Karpas-422 (cell line): ENCODE data around the gene BAD. TPM values are rescaled to one million over a fixed set of nuclear protein-coding genes. Genes with fewer than 3 reads are reported as not detected.

Experiments
- DNase-seq: peaks from one replicate; pipeline ENCODE4 v3.0.0-alpha.2; 2015
- H2AFZ ChIP-seq: fragments of 200-600 bp; sonication (generic); 2 replicates; pipeline ENCODE4 v1.6.1; 2014; ENCODE audit warnings: antibody characterized with exemption, low read length, mixed read lengths
- H3K27ac ChIP-seq: fragments of 200-600 bp; sonication (generic); 2 replicates; pipeline ENCODE4 v1.5.1; 2014; ENCODE audit warnings: mild to moderate bottlenecking, low read length, moderate library complexity
- H3K27me3 ChIP-seq: fragments of 200-600 bp; sonication (generic); 2 replicates; pipeline ENCODE4 v1.6.1; 2014; ENCODE audit warnings: low read length, mixed read lengths
- H3K36me3 ChIP-seq: fragments of 200-600 bp; sonication (generic); 2 replicates; pipeline ENCODE4 v1.6.1; 2014; ENCODE audit warnings: low read length, mixed read lengths; ENCODE audit not compliant: insufficient read depth
- H3K4me1 ChIP-seq: fragments of 200-600 bp; sonication (generic); 2 replicates; pipeline ENCODE4 v1.6.1; 2014; ENCODE audit warnings: mild to moderate bottlenecking, low read length, mixed read lengths
- H3K4me2 ChIP-seq: fragments of 200-600 bp; sonication (generic); 2 replicates; pipeline ENCODE4 v1.6.1; 2014; ENCODE audit warnings: low read length, low read depth, mild to moderate bottlenecking; ENCODE audit not compliant: poor library complexity, severe bottlenecking
- H3K4me3 ChIP-seq: fragments of 200-600 bp; sonication (generic); 2 replicates; pipeline ENCODE4 v1.5.1; 2014; ENCODE audit warnings: mild to moderate bottlenecking, antibody characterized with exemption, low read length, mixed read lengths
- H3K79me2 ChIP-seq: fragments of 200-600 bp; sonication (generic); 2 replicates; pipeline ENCODE4 v1.6.1; 2014; ENCODE audit warnings: mild to moderate bottlenecking, low read length, mixed read lengths
- H3K9ac ChIP-seq: fragments of 200-600 bp; sonication (generic); 2 replicates; pipeline ENCODE4 v1.6.0; 2014; ENCODE audit warnings: low read length
- H3K9me2 ChIP-seq: fragments of 200-600 bp; sonication (generic), shearing (Covaris generic); replicated peaks from 2 replicates; pipeline ENCODE4 v1.6.0; 2014; ENCODE audit warnings: mild to moderate bottlenecking, low read length, moderate library complexity; ENCODE audit not compliant: insufficient read depth
- H3K9me3 ChIP-seq: fragments of 300-700, 200-600 bp; sonication (generic); 2 replicates; pipeline ENCODE4 v1.6.1; 2014; ENCODE audit warnings: low read length, mixed read lengths
- H4K20me1 ChIP-seq: fragments of 200-600 bp; sonication (generic); 2 replicates; pipeline ENCODE4 v1.6.1; 2014; ENCODE audit warnings: mild to moderate bottlenecking, antibody characterized with exemption, low read length, low read depth; ENCODE audit not compliant: insufficient read depth
- total RNA-seq: library from RNA; depleted of rRNA; stranded (reverse); fragments of >200 nt; shearing (Covaris generic); gene quantifications from 2 replicates; pipeline ENCODE4 v1.2.3, GENCODE V29; 2014; ENCODE audit warnings: low replicate concordance; rRNA removed

BAD gene
- 45.3 and 94.6 TPM in 2 replicates for total RNA-seq

DNA sequence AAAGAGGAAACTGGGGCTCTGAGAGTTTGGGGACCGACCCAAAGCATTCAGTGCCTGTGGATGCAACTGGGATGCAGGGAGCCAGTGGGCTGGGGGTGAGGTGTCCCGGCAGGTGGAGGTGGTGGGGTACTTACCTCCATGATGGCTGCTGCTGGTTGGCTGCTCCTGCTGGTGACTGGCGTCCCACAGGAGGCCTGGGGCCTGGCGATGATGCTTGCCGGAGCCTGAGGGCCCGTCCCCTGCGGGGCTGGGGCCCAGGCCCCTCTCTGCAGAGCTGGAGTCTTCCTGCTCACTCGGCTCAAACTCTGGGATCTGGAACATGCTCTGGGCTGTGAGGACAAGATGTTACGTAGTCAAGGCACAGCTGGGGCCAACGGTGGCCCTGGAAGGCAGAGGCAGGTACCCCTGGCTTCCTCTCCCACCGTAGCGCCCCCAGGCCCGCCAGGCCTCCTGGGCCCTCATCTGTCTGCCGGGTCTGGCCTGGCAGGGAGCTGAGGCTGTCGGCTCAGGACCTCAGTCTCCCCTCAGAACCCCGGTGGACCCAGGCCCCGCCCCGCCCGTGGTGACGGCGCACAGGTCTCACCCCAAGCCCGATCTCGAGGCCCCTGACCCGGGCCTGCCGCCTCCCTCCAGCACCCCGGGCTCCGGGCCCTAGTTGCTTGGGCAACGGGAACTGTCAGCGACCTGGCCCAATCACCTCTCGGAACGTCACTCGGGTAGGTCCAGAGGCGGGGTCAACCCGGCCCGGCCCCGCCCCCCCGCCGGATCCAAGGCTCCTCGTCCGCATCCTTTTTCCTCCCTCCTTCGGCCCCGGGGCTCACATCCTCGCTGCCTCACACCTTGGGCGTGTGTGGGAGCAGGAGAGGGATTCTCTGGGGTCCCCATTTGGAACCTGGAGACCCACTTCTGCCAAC lies at the start of gene BAD:
Gene BAD, minus strand, starts transcription at position 618 of the 914 bp plus-strand sequence. Its CDS starts 297 bp downstream, at position 321.
- Histone ChIP-seq H3K4me3 (peak within 1 kb of the TSS; percentile 92), H3K9ac (peak within 1 kb of the TSS; percentile 82), H2AFZ (peak within 1 kb of the TSS; percentile 76)

DNA sequence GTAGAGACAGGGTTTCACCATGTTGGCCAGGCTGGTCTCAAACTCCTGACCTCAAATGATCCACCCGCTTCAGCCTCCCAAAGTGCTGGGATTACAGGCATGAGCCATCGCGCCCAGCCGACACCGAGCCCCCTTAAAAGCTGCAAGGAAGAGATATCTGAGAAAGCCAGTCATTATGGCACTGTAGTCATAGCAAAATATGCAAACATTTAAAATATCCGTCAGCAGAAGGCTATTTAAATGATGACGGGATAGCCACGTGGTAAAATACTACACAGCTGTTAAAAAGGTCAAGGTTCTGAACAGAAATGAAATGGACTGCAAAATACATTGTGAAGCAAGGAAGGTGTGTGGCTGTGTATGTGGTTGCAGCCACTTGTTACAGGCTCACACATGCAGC lies 49.1 kb upstream of the BAD start:
- Histone ChIP-seq H3K9ac (no peak overlapping the region), H3K27ac (no peak overlapping the region), H3K9me3 (no peaks in the 10 kb centered on the region), H3K4me2 (no peak overlapping the region), H3K36me3 (peaks cover 11% of the 10 kb centered on the region; the same call in 1 of the 2 replicates), H4K20me1 (peaks cover 3% of the 10 kb centered on the region; the same call in 1 of the 2 replicates), H3K4me1 (peaks cover 42% of the 10 kb centered on the region), H3K4me3 (no peak overlapping the region), H2AFZ (no peak overlapping the region), H3K79me2 (peaks cover 12% of the 10 kb centered on the region; the same call in 1 of the 2 replicates), H3K27me3 (no peaks in the 10 kb centered on the region), H3K9me2 (no peaks in the 10 kb centered on the region)
- DNase-seq = no peak

More for the DNA sequence above, at the start of gene BAD:
- Histone ChIP-seq H3K36me3 (0 out of 2 replicates have a peak, but pooled peaks cover 5% of the 10 kb centered on the region), H3K9me2 (no peaks in the 10 kb centered on the region), H4K20me1 (no peaks in the 10 kb centered on the region), H3K79me2 (peaks cover 14% of the 10 kb centered on the region), H3K27me3 (no peaks in the 10 kb centered on the region), H3K4me1 (peaks cover 22% of the 10 kb centered on the region), H3K9me3 (no peaks in the 10 kb centered on the region), H3K27ac (peak within 1 kb of the TSS; percentile 84), H3K4me2 (peak within 1 kb of the TSS; percentile 97)
- DNase-seq = peak; percentile 98

GRCh38 chr11:64331569-64332371 lies 47.3 kb upstream of the BAD start:
- DNase-seq = peak; percentile 90
- no peak overlapping the region for H3K4me3 ChIP-seq
- no peaks in the 10 kb centered on the region for H3K9me3 ChIP-seq
- peaks cover 33% of the 10 kb centered on the region for H3K4me1 ChIP-seq
- H2AFZ ChIP-seq = no peak overlapping the region
- peaks cover 3% of the 10 kb centered on the region; the same call in 1 of the 2 replicates for H4K20me1 ChIP-seq
- H3K9me2 ChIP-seq = no peaks in the 10 kb centered on the region
- no peaks in the 10 kb centered on the region for H3K79me2 ChIP-seq
- H3K4me2 ChIP-seq = peak overlapping the region; percentile 30
- H3K36me3 ChIP-seq = no peaks in the 10 kb centered on the region
- H3K27ac ChIP-seq = 0 out of 2 replicates have a peak overlapping the region, but pooled peaks have one; percentile 11
- H3K27me3 ChIP-seq = no peaks in the 10 kb centered on the region
- peak overlapping the region; percentile 44; the same call in 1 of the 2 replicates for H3K9ac ChIP-seq

- Histone ChIP-seq H3K9ac (no peak overlapping the region), H4K20me1 (peaks cover 3% of the 10 kb centered on the region; the same call in 1 of the 2 replicates), H3K4me1 (peaks cover 25% of the 10 kb centered on the region), H3K36me3 (no peaks in the 10 kb centered on the region), H3K79me2 (no peaks in the 10 kb centered on the region), H3K9me2 (no peaks in the 10 kb centered on the region), H3K27me3 (no peaks in the 10 kb centered on the region), H3K4me2 (no peak overlapping the region), H3K27ac (no peak overlapping the region), H3K4me3 (no peak overlapping the region), H3K9me3 (no peaks in the 10 kb centered on the region), H2AFZ (no peak overlapping the region)
- DNase-seq = no peak
Measured at GRCh38 chr11:64330888-64331287, 46.4 kb upstream of the BAD start.

GRCh38 chr11:64327993-64328392 lies 43.5 kb upstream of the BAD start:
- H3K9me2 ChIP-seq = no peaks in the 10 kb centered on the region
- no peak overlapping the region for H2AFZ ChIP-seq
- H3K27ac ChIP-seq = no peak overlapping the region
- H3K4me1 ChIP-seq = peaks cover 13% of the 10 kb centered on the region
- no peaks in the 10 kb centered on the region for H3K36me3 ChIP-seq
- H3K9me3 ChIP-seq = no peaks in the 10 kb centered on the region
- no peak overlapping the region for H3K4me2 ChIP-seq
- H3K27me3 ChIP-seq = no peaks in the 10 kb centered on the region
- peaks cover 3% of the 10 kb centered on the region; the same call in 1 of the 2 replicates for H4K20me1 ChIP-seq
- H3K79me2 ChIP-seq = no peaks in the 10 kb centered on the region
- no peak overlapping the region for H3K4me3 ChIP-seq
- no peak for DNase-seq
- H3K9ac ChIP-seq = no peak overlapping the region

- no peaks in the 10 kb centered on the region for H3K27me3 ChIP-seq
- peaks cover 11% of the 10 kb centered on the region for H3K4me1 ChIP-seq
- peaks cover 3% of the 10 kb centered on the region; the same call in 1 of the 2 replicates for H4K20me1 ChIP-seq
- no peaks in the 10 kb centered on the region for H3K9me2 ChIP-seq
- no peak for DNase-seq
- H3K4me3 ChIP-seq = no peak overlapping the region
- H3K79me2 ChIP-seq = no peaks in the 10 kb centered on the region
- H3K27ac ChIP-seq = no peak overlapping the region
- H3K36me3 ChIP-seq = no peaks in the 10 kb centered on the region
- no peaks in the 10 kb centered on the region for H3K9me3 ChIP-seq
- no peak overlapping the region for H2AFZ ChIP-seq
- H3K9ac ChIP-seq = no peak overlapping the region
- no peak overlapping the region for H3K4me2 ChIP-seq
Measured at GRCh38 chr11:64327375-64327774, 42.9 kb upstream of the BAD start.

DNA sequence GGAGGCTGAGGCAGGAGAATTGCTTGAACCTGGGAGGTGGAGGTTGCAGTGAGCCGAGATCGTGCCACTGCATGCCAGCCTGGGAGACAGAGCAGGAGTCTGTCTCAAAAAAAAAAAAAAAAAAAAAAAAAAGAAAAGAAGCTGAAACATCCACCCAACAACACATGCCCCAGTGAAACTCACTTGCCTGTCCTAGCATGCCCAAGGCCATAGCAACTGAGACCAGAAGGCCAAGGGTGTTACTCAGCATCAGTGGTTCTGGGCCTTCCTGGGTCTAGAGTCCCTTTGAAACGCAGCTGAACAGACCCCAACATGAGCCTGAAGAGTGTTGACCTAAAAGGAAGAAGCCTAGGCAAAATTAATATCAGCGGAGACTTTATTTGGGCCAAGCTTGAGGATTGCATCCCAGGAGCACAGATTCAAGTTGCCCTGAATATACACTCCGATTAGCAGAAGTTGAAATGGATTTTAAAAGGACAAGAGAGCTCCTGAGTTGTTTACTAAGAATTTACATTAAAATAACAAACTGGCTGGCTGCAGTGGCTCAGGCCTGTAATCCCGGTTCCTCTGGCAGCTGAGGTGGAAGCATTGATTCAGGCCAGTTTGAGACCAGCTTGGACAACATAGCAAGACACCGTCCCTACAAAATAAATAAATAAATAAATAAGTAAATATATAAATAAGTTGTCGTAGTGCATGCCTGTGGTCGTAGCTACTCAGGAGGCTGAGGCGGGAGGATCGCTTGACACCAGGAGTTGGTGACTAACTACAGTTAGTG lies 40.4 kb upstream of the BAD start:
- Histone ChIP-seq H4K20me1 (no peaks in the 10 kb centered on the region), H3K9ac (no peak overlapping the region), H3K9me3 (no peaks in the 10 kb centered on the region), H3K79me2 (no peaks in the 10 kb centered on the region), H3K36me3 (peaks cover 6% of the 10 kb centered on the region; the same call in 1 of the 2 replicates), H3K27me3 (no peaks in the 10 kb centered on the region), H2AFZ (no peak overlapping the region), H3K9me2 (no peaks in the 10 kb centered on the region), H3K27ac (no peak overlapping the region), H3K4me1 (no peaks in the 10 kb centered on the region), H3K4me3 (no peak overlapping the region), H3K4me2 (no peak overlapping the region)
- no peak for DNase-seq
